GM19455 (cell line): ENCODE data around the gene DCAF5.

Experiments used
- ATAC-seq: cut with Tn5 transposase; IDR thresholded peaks from one replicate; pipeline ENCODE4 v1.9.1; 2021; ENCODE audit not compliant: unreplicated experiment

Gene DCAF5

DNA sequence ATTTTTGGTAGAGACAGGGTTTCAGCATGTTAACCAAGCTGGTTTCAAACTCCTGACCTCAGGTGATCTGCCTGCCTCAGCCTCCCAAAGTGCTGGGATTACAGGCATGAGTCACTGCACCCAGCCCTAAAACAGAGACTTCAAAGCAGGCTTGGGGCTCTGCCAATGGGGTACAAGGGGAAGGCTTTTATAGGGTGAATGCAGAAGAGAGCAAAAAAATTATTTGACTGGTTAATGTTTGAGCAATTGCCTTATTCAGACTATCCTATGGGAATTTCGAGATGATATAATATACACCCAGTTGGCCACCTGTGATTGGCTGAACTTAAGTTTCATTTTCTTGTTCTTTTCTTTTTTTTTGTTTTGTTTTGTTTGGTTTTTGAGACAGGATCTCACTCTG, 142.3 kb downstream of the DCAF5 start:
- ATAC-seq, result no peak

DNA sequence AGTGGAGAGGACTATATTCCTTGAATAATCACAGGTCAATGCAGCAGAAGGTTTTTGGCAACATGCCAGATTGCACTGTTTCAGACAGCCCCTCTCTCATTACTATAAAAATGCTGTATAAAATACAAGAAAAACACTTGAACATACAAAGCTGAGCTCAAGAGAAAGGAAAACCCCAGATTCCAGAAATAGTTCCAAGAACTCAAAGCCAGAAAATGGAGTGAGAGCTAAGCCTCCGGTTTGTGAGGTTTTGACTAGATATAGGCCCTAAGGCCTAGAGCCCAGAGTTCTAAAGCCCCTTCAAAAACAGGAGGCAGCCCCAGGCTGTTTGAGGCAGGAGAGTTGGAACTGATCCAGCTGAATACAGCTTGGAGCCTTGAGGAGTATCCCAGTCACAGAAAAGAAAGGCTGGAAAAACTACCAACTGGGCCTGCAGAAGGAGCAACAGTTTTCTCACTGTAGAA, 144.5 kb downstream of the DCAF5 start:
- ATAC-seq, result no peak

DNA sequence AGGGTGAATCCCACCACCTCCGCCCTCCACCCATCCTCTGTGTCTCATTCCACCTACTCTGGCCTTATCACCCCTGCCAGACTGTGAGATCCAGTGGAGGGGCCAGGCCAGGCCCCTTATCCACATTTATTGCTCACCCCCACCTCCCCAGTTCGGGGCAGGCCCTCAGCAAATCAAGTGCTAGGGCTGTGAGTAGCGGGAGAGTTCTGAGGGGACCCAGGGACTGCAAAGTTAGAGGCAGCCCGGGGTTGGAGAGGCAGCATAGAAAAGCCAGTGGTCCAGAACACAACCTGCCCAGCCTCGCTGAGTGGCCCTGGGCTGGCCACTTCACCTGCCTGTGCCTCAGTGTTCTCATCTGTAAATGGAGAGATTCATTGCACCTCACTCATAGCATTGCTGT, 146.6 kb downstream of the DCAF5 start:
- ATAC-seq, result no peak

DNA sequence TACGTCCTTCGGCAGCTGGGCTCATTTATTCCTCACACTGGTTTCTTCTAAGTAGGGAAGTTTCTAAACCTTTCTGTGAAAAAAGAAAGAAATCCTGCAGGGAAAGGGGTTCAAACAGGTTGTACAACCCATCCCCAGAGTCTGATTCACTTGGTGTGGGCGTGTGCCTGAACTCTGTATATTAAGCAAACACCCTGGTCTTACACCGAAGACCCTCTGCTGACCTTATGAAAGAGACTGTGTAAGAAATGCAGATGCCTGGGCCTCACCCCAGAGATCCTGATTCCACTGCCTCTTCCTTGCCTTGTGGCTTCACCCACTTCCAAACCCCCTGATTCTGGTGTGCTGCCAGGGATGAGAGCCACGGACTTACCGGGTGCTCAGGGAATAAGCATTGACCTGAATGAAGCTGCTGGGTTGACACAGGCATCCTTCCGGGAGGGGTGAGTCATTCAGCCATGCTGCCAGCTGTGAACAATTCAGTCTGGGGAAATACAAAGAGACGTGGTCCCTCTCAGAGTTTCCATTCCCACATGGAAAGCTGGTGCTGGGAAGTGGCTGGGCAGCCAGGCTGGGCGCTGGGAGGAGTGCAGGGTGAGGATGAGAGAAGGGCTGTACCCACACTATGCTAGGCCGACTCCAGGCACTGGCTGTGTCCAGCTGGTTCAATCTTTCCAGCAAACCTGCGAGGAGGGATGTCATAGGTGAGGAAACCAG, 147.3 kb downstream of the DCAF5 start:
- no peak for ATAC-seq

DNA sequence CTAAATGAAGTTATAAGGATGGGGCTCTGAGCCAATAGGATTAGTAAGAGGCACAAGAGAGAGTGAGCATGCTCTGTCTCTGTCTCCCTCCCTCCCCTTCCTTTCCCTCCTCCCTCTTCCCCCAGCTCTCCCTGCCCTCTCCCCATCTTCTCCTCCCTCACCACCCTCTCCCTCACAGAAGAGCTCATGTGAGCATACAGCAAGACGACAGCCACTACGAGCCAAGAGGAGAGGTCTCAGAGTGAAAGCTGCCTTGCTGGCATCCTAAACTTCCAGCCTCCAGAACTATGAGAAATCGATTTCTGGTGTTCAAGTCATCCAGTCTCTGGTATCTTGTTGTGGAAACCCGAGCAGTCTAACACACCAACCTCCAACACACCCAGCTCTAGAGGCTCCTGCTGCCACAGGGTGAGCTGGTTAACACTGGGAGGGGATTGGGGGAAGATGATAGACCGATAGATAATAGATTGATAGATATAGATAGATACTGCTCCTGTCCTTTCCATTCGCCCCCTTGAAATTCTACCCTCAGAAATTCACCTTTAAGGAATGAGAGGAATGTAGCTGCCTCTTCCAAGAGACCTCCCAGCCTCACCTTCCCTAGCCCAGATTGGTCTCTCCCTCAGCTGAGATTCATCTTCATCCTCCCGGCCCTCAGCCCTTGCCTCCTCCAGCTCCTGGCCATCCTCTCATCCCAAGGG, 148.0 kb downstream of the DCAF5 start:
- no peak for ATAC-seq

DNA sequence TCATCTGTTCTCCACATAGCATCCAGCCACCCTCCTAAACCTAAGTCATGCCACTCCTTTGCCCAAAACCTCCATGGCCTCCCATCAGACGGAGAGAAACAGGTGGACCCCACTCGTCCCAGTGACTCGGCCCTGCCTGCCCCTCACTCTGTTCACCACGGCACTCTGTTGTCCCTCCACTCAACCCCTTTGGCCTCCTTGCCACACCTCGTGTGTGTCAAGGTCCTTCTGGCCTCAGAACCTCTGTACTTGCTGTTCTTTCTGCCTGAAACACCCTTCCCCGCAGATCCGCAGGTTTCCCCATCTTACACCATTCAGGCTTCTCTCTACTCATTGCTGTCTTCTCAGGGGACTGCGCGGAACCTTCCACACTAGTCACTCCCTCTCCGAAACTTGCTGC, 149.3 kb downstream of the DCAF5 start:
- no peak for ATAC-seq

DNA sequence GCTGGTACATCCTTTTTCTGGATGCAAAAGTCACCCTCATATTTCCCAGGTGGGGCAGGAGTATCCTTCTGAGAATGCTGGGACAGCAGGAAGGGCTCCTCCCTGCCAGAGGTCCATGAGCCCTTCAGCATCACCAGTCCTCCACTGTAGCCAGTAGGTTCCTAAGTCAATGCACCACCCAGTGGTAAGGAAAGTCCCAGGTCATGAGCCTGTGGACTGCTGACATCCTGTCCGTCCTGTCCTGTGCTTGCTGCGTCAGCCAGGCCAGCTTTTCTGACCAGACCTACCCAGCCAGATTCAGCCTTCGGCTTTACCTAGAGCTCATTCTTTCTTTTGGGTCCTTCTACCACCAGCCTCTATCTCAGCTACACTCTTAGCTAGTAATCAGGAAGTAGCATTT, 150.8 kb downstream of the DCAF5 start:
- no peak for ATAC-seq

DNA sequence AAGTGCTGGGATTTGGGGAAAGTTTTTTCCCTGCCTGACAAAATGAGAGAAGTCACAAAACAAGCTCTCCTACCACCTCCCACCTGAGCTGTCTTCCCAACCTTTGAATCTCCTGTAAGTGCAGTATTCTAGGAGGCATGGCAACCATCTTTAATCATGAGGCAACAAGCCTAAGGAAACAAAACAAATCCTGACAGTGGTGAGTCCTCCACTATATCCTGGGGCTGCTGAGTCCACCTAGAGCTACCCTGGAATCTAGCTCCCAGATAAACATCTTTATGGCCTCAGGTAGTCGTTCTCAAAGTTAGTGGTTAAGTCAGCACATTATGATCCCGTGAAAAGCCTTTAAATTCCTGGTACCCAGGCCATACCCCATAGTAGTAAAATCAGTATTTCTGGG, 151.5 kb downstream of the DCAF5 start:
- no peak for ATAC-seq
